ENCODE measurements around the gene COG5.
"Not testable (repeated sequence)": the region's sequence is repeated elsewhere in the genome, so short reads cannot be mapped to it uniquely, and the experiment has no call there.

Gene COG5

DNA sequence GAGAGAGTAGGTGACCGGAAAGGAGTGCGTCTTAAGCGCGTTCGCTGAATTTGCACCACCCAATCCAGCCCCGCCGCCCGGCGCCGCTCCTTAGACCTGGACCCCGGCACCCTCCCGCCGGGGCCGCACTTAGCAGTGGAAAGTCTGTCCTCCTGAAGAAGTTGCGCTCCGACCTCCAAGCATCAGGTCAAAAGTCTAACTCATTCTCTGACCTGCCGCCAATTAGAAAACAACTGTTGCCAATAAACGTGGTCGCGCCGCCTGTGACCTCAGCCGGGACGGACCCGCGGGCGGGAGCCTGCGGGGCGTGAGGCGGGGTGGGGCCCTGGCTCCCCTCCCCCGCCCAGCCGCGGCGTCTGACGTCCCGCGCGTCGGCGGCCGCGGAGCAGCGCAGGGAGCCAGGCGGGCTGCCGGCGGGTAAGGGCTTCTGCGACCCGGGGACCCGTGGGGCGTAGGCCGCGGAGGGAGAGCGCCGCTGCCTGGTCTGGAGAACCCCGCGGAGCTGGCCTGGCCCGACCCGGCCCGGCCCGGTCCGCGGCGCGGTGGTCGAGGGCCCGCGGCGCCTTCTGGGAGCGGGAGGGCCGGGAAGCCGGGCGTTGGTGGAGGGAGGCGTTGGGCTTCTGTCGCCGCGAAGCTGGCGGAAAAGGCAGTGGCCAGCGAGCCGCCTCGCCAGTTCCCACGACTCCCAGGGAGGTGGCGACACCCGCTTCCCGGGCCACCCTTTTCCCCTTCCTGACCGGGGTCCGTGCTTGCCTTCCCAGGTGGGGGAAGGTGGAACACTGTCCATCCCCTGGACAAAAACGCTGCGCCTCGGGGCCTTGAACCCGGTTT, 16.4 kb upstream of the COG5 start, which contains the start of gene BCAP29:
BCAP29 (plus strand) TSS at position 362 of the 831 bp plus-strand sequence. CDS start 527 bp downstream, outside the sequence.
- DNase-seq (ENCODE audit: low spot score): peak; percentile 88

DNA sequence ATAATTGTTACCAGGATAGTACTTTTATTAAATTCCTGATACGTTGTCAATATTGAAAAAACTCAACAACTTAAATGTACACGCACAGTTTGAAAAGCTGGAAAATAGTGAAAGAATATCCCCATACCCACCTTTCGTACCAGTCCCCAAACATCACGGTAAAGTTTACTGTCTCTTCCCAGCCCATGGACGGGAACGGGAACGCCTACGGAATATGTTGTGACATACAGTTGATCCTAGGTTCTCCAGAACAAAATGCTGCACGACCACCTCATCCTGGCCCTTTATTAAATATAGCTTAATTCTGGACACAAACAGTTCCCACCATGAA, 15.8 kb upstream of the COG5 start:
- no peak for DNase-seq (ENCODE audit: low spot score)

DNA sequence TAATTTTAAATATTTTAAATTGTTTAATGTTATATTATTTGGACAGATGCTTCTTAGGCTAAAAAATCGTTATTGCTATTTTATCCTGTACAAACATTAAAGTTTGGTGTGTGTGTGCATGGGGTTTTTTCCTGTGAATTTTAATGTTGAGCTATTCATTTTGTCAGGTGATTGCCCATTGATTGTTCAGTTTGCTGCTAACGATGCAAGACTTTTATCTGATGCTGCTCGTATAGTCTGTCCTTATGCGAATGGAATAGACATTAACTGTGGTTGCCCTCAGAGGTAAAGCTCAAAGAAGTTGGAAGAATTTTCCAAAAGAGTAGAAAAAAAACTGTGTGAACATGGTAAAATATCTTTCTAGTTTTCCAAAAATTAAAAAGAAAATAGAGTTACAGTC, 9.8 kb upstream of the COG5 start:
- no peak for DNase-seq (ENCODE audit: low spot score)

DNA sequence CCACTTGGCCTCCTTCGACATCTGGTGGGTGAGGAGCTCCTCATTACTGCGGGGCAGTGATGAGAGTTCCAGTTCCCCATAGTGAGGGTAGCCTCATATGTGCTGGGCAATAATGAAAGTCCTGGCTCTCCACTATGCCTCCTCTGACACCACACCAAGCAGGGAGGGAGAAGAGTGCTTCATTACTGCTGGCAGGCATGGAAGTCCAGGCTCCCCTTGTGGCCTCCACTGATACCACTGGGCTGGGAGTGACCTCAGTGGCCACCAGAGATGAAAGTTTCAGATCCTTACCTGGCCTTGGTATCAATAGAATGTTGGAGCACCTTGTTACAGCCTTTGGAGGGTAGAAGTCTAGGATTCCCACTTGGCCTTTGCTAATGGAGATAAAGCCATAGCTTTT, 6.6 kb upstream of the COG5 start:
- DNase-seq (ENCODE audit: low spot score): no peak

DNA sequence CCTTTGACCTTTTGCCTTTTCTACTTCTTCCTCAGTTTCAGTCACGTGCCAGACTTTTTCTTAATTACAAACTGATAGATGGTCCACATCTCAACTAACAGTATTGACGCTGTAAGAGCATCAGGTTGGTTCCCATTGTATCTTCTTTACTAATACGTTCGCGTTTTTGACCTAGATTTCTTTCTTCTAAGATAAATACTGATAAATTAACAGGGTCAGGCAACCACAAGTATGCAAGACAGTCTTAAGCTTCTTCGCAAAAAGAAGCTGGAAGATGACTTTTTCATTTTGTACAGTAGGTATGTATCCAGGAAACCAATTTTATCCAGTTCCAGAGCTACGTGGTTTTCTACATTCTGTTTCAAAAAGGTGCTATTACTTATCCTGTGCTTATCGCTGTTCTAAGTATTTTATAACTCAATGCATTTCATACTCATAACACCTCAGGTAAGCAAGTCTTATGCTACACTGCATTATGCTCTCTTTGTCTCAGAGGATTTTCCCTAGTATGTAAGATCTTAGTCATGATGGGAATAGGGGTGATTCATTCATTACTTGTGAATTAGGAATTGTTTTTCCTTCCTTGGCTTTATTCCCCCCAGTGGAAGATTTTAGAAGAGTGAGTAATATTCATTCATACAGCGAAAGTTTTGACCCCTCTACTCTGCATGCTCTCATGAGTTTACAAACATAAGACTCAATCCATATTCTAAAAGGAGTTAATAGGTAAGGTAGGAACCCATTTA, 1.0 kb upstream of the COG5 start:
- peak; percentile 37 for DNase-seq (ENCODE audit: low spot score)

DNA sequence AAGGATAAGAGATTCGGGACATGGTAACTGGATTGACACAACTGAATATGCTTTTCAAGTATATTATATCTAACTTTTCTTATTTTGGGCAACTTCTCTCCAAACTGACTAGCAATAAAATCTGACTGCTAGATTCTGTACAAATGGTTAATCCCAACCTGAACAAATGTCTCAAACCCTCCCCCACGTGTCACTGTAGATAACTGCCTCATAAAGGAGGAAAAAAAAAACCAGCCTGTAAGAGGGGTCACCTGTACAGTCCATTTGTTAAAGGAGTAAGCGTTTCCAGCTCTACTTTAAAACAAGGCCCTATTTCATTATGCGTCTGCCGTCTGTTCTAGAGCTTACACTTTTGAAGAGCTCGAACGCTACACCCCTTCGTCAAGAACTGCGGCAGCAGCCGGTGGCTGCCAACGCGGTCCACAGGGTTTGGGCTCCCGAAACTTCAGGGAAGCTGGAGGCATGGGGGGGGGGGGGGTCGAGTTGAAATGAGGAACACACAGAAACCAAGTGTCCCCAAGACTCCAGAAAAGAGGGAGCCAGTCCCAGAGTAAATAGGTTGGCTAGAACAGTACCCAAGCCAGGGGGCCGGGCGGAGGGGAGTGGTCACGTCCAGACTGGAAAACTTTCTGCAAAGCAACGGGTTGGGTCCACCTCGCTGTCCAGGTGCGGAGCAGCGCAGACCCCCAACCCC, 492 bp downstream of the COG5 start:
- peak; percentile 20 for DNase-seq (ENCODE audit: low spot score)

DNA sequence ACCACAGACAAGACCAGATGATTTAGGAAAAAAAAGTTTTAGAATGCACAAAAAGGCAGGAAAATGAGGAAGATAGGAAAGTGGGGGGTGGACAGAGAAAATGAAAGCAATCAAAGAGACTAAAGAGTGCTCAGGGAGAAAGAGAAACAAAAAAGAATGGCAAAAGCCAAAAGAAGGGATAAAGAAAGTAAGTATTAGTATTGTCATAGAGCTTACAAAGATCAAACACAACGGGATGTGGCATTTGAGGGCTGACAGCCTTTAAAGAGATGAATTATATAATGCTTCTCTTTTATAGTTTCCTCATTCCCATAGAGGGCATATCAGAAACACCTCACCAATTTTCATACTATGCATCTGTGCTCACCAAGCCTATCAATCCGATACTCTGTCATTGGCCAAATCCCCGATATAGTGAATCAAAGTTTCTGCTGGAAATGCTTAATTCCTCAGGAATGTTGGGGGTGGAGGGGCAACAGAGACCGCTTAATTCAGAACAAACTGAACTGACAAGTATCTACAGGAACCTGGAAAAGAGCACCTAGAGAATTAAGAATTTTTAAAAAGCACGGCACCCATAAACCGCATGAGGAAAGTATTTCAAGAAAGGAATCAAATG, 2.7 kb downstream of the COG5 start:
- DNase-seq (ENCODE audit: low spot score): no peak

DNA sequence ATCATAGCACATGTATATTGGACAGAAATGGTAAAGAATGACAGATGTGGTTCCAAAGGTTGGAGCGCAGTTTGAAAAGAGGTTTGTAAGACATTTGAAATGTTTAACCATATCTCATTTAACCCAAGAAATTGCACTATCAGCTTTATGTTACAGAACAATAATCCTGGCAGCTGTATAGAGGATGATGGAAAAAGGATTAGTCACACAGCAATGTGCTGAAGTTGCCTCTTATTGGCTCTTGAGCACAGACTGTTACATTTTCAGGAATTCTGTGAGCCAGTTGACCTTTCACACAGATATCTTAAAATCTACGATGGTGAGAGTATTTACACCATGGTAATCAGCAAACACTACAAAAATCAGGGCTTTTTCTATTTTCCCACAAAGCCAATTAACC, 3.9 kb downstream of the COG5 start:
- no peak for DNase-seq (ENCODE audit: low spot score)

DNA sequence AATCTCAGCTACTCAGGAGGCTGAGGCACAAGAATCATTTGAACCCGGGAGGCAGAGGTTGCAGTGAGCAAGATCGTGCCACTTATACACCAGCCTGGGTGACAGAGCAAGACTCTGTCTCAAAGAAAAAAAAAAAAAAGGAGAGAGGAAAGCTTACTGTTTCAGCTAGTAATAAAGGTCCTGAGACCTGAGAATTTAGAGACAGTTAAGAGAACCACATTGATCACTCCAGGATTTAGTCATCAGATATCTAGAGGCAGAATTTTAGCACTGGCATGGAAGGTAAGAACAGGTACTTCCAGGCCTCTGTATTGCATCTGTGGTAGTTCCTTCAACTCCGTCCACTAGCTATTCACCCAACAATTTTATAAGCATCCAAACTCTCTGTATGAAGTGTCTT, 7.8 kb downstream of the COG5 start:
- no peak for DNase-seq (ENCODE audit: low spot score)

DNA sequence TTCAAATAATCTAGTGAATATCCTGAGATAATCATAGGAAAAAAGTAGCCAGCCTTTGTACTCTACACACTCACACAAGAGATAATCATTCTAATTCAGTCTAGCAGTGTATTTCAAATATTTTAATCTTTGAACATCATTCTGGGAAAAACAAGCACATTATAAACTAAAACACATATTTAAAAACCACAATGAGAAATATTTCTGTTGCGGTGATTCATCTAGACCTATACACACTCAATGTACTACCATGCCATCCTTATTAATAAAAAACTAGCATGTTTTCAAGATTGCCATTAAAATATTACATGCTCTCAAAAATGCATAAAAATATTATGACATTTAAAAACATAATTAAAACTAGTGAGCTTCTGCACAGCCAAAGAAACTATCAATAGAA, 11.8 kb downstream of the COG5 start:
- no peak for DNase-seq (ENCODE audit: low spot score)

DNA sequence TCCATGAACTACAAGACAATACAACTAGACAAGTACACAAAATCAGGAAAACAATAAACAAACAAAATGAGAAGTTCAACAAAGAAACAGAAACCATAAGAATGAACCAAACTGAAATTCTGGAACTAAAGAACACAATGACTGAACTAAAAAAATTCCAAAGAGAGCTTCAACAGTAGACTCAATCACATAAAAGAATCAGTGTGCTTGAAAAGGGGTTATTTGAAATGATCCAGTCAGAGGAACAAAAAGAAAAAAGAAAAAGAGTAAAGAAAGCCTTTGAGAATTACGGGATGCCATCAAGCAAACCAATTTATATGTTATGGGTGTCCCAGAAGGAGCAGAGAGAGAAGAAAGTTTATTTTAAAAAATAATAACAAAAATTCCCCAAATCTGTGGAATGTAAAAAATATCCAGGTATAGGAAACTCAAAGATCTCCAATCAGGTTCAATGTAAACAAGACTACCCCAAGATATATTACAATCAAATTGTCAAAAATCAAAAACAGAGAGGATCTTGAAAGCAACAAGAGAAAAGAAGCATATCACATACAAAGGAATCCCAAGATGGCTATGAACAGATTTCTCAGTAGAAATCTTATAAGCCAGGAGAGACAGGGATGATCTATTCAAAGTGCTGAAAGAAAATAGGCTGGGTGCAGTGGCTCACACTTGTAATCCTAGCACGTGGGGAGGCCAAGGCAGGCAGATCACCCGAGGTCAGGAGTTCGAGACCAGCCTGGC, 18.7 kb downstream of the COG5 start:
- no peak for DNase-seq (ENCODE audit: low spot score)

DNA sequence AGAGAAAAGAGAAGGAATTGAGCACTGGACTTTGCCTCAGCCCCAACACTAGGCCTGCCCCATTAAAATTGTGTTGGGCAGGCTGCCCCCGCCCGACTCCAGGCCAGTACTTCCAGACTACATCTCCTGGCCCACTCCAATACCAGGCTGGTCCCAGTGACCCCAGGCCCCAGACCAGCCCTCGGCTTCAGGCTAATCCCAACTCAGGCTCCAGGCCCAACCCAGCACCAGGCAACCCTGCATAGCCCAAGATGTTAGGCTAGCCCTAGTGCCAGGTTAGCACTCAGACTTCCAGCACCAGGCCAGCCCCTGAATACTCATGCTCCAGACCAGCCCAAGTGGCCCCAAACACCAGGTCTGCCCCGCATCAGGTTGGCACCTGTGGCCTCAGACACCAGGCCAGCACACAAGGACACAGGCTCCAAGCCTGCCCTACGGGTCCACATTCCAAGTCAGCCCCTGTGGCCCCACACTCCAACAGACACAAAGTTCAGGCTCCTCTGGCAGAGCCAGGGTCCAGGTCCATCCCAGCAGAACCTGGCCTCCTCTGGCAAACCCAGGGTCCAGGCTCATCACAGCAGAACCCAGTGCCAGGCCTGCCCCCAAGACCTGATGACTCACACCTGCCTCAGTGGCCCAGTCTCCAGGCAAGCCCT, 20.3 kb downstream of the COG5 start:
- DNase-seq (ENCODE audit: low spot score): no peak

DNA sequence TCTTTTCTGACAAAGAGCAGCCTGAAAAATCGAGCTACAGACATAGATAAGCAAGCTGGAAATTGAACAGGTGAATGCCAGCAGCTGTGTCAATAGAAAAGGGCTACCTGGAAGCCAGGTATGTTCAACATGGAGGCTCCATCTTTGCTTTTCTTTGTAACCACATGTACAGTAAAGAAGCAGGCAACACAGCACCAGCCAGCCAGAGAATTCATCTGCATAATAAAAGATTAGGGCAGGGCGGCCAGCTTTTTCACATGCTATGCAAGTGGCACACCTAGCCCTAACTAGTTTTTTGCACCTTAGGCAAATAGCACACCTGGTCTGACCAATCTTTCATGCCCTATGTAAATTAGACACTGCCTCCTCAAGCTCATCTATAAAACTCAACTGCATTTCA, 25.7 kb downstream of the COG5 start:
- DNase-seq (ENCODE audit: low spot score): no peak

DNA sequence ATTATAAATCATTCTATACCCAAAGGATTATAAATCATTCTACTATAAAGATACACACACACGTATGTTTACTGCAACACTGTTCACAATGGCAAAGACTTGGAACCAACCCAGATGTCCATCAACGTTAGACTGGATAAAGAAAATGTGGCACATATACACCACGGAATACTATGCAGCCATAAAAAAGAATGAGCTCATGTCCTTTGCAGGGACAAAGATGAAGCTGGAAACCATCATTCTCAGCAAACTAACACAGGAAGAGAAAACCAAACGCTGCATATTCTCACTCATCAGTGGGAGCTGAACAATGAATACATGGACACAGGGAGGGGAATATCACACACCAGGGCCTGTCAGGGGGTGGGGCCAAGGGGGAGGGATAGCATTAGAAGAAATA, 26.5 kb downstream of the COG5 start:
- DNase-seq (ENCODE audit: low spot score): not testable (repeated sequence)

DNA sequence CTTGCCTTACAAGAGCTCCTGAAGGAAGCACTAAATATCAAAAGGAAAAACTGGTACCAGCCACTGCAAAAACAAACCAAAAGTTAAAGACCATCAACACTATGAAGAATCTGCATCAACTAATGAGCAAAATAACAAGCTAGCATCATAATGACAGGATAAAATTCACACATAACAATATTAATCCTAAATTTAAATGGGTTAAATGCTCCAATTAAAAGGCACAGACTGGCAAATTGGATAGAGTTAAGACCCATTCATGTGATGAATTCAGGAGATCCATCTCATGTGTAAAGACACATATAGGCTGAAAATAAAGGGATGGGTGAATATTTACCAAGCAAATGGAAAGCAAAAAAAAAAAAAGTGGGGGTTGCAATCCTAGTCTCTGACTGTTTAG, 29.6 kb downstream of the COG5 start:
- DNase-seq (ENCODE audit: low spot score): no peak

DNA sequence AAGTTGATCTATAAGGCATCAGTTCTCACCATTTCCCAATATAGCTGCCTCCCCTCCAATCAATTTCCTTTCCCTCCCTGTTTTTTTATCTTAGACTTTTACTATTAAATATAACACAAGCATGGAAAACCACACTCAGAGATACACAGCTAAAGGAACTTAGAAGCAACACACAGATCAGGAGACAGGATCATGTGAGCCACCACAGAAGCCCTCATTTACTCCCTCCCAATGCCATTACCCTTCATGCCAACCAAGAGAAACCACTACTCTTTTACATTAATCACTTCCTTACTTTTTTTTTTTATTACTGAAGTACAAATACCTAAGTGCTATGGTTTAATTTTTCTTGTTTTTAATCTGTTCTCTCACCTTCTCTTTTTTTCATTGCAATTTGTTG, 33.0 kb downstream of the COG5 start:
- DNase-seq (ENCODE audit: low spot score): no peak

DNA sequence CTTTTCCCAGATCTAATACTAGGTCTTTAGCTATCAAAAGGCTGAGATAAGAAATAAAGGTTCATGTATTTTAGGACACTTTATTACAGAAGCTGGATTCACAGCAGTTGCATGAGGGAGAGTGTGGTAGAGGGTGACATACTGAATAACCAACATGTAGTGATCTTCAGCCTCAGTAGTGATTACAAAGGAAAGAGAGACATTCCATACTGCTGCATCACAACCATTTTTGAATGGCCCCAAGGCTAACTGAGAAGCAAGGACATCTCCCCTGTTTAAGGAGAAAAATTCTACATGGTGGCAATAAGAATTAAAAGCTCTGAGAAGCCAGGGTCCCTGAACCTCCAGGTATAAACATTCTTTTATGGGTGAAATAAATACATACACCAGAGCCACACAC, 35.3 kb downstream of the COG5 start:
- no peak for DNase-seq (ENCODE audit: low spot score)

DNA sequence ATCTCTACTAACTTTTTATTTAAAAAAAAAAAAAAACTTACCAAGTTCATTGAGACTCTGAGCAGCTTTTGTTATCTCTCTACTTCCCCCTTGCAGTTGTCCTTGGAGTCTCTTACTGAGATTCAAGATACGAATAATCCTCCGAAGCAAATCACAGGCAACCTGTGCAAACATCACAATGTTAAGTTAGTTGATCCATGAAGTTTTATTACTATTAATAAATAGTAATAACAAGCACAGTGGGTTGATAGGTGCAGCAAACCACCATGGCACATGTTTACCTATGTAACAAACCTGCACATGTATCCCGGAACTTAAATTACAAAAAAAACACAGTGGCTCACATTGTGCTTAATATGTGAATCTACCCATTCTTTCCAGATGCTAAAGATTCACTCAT, 36.5 kb downstream of the COG5 start:
- DNase-seq (ENCODE audit: low spot score): no peak

DNA sequence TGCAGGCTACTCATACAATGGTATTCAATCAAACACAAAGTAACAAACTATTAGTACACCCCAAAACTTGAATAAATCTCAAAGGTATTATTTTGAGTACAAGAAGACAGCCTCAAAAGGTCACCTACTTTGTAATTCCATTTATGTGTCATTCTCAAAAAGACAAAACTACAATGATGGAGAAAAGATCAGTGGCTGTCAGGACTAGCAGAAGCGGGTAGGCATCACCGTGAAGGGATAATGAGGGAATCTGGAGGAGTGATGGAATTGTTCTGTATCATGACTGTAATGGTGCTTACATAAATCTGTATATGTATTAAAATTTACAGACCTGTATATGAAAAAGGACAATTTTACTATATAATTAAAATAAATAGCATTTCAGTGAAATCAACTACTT, 37.0 kb downstream of the COG5 start:
- DNase-seq (ENCODE audit: low spot score): no peak

DNA sequence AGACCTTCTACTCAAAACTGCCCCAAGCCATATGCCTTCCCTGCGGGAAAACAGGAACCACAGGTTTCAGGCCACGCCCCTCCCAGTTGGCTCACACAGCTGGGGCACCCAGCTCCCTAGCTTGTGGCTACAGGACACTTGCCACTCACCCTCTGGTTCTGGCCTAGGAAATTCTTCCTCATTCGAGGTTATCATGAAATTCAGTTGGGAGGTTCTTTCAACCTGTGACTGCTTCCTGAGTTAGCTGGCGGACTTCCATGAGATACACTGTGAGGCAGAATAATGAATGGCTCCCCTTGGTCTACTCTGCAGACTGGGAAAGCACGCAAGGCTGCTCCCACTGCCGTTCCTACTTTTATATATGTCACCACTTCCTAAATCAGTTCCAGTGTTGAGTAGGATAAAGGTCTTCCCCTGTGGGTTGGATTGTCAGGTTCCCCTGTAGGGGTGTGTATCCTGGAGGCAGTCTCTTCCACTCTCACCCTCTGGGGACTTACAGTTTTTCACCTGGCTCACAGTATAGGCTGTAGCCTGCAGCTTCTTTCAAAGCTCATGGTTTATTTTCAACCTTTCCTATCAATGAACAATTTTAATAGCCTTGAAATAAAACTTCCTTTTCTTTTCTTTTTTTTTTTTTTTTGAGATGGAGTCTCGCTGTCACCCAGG, 56.9 kb downstream of the COG5 start:
- peak; percentile 83 for DNase-seq (ENCODE audit: low spot score)

Data from LoVo (cell line).